Mucosa of descending colon (tissue), 3 donors: ENCODE results near the gene BTBD8. TPM values are rescaled to one million over a fixed set of nuclear protein-coding genes. Genes with fewer than 3 reads are reported as not detected.

Experiments used
- ATAC-seq: fragments of 200-7000 bp; cut with Tn5 transposase; one replicate; pipeline ENCODE4 v1.9.1; 2020; ENCODE audit warnings: mild to moderate bottlenecking, moderate library complexity
- DNase-seq, 3 donors: peaks; one replicate each; pipeline ENCODE4 v3.0.0-alpha.2; 2020
- H3K36me3 ChIP-seq: fragments of 200-600 bp; one replicate; pipeline ENCODE4 v1.8.0; 2021; ENCODE audit warnings: low read depth, mild to moderate bottlenecking
- H3K4me1 ChIP-seq: fragments of 200-600 bp; one replicate; pipeline ENCODE4 v1.8.0; 2021; ENCODE audit warnings: low read depth, mild to moderate bottlenecking
- H3K4me3 ChIP-seq: fragments of 200-600 bp; one replicate; pipeline ENCODE4 v1.8.0; 2021; ENCODE audit warnings: mild to moderate bottlenecking
- H3K9me3 ChIP-seq: fragments of 200-600 bp; one replicate; pipeline ENCODE4 v1.8.0; 2021; ENCODE audit warnings: mild to moderate bottlenecking
- intact Hi-C, 2 donors: fragments of 100-400 bp; cut with DNase I in 1 of 2; cut with micrococcal nuclease in 1 of 2; formaldehyde crosslinking; loops; one replicate each; pipeline versions ENCODE4 v1.11.0 to v1.11.1; 2022; cut with DNase I, micrococcal nuclease
- total RNA-seq, 3 donors: library from RNA; stranded (reverse); fragmentation: NEBNext Ultra II Directional in 2 of 3; extraction: Animal tissue kit (Norgen Biotek cat#: 25700) in 2 of 3; gene quantifications; one replicate each; pipeline versions ENCODE4 v1.2.1 to v1.2.4, GENCODE V29; 2021 to 2023
- TF ChIP-seq, protein P1 (sequence below): fragments of 200-600 bp; IDR thresholded peaks from one replicate; pipeline ENCODE4 v1.8.0; 2022; ENCODE audit warnings: antibody characterized with exemption, mild to moderate bottlenecking
- donor health status: DM: no; HTN: no; CAD: no; lungs with moderate emphysema.
- donor health status: DM: no; HTN: no; CAD: no.
- donor health status: DM: no; HTN: yes; CAD: no.

BTBD8 gene
- total RNA-seq, 3 donors from 2014 or later = 3.5 to 8.0 (median 7.1) TPM

- ATAC-seq (no peak), DNase-seq (no peak)
- TF ChIP-seq, protein P1, sequence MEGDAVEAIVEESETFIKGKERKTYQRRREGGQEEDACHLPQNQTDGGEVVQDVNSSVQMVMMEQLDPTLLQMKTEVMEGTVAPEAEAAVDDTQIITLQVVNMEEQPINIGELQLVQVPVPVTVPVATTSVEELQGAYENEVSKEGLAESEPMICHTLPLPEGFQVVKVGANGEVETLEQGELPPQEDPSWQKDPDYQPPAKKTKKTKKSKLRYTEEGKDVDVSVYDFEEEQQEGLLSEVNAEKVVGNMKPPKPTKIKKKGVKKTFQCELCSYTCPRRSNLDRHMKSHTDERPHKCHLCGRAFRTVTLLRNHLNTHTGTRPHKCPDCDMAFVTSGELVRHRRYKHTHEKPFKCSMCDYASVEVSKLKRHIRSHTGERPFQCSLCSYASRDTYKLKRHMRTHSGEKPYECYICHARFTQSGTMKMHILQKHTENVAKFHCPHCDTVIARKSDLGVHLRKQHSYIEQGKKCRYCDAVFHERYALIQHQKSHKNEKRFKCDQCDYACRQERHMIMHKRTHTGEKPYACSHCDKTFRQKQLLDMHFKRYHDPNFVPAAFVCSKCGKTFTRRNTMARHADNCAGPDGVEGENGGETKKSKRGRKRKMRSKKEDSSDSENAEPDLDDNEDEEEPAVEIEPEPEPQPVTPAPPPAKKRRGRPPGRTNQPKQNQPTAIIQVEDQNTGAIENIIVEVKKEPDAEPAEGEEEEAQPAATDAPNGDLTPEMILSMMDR = no peak
- Histone ChIP-seq H3K4me3 (no peak overlapping the region), H3K4me1 (no peaks in the 10 kb centered on the region), H3K9me3 (no peaks in the 10 kb centered on the region), H3K36me3 (no peaks in the 10 kb centered on the region)
- intact Hi-C loops = no loop called here
Measured at GRCh38 chr1:92211166-92211565, 131.0 kb downstream of the BTBD8 start.

- TF ChIP-seq, protein P1 = no peak
- intact Hi-C loops = no loop called here
- H3K4me3 ChIP-seq = no peak within 1 kb of the TSS
- H3K9me3 ChIP-seq = no peaks in the 10 kb centered on the region
- DNase-seq (no peak), ATAC-seq (no peak)
- H3K36me3 ChIP-seq = no peaks in the 10 kb centered on the region
- H3K4me1 ChIP-seq = no peaks in the 10 kb centered on the region
Measured at GRCh38 chr1:92217721-92218120, 137.6 kb downstream of the BTBD8 start, which contains the start of gene C1orf146. Gene C1orf146 (plus strand): TSS chr1:92217915. CDS start chr1:92231421, 13,506 bp downstream.

GRCh38 chr1:92218559-92218958 lies 138.4 kb downstream of the BTBD8 start:
- Histone ChIP-seq H3K4me1 (no peaks in the 10 kb centered on the region), H3K9me3 (no peaks in the 10 kb centered on the region), H3K4me3 (no peak overlapping the region), H3K36me3 (no peaks in the 10 kb centered on the region)
- TF ChIP-seq, protein P1 = no peak
- intact Hi-C loops = no loop called here
- DNase-seq (no peak), ATAC-seq (no peak)

- intact Hi-C loops = no loop called here
- Histone ChIP-seq H3K36me3 (no peaks in the 10 kb centered on the region), H3K4me1 (no peaks in the 10 kb centered on the region), H3K4me3 (no peak overlapping the region), H3K9me3 (no peaks in the 10 kb centered on the region)
- TF ChIP-seq, protein P1 = no peak
- no peak for ATAC-seq
- DNase-seq = no peak
Measured at GRCh38 chr1:92219028-92219427, 138.9 kb downstream of the BTBD8 start.

- Histone ChIP-seq H3K9me3 (no peaks in the 10 kb centered on the region), H3K4me1 (no peaks in the 10 kb centered on the region), H3K4me3 (no peak overlapping the region), H3K36me3 (no peaks in the 10 kb centered on the region)
- ATAC-seq (no peak), DNase-seq (no peak)
- intact Hi-C loops = no loop called here
- TF ChIP-seq, protein P1 = no peak
Measured at GRCh38 chr1:92228401-92228800, 148.3 kb downstream of the BTBD8 start.

- ATAC-seq = no peak
- DNase-seq = no peak
- no peaks in the 10 kb centered on the region for H3K36me3 ChIP-seq
- H3K9me3 ChIP-seq = no peaks in the 10 kb centered on the region
- no peak overlapping the region for H3K4me3 ChIP-seq
- TF ChIP-seq, protein P1 = no peak
- no peaks in the 10 kb centered on the region for H3K4me1 ChIP-seq
- intact Hi-C loops = no loop called here
Measured at GRCh38 chr1:92230736-92231135, 150.6 kb downstream of the BTBD8 start.
